GM18502 (cell line): ENCODE results near the gene THAP4.

Source experiments
- ATAC-seq: cut with Tn5 transposase; IDR thresholded peaks from one replicate; pipeline ENCODE4 v1.9.1; 2021; ENCODE audit warnings: mild to moderate bottlenecking; ENCODE audit not compliant: unreplicated experiment, poor library complexity

The THAP4 gene

GRCh38 chr2:241553512-241553830 lies 83.5 kb downstream of the THAP4 start:
- ATAC-seq, result no peak

GRCh38 chr2:241551998-241552737 lies 84.8 kb downstream of the THAP4 start:
- no peak for ATAC-seq

GRCh38 chr2:241551599-241551997 lies 85.4 kb downstream of the THAP4 start:
- no peak for ATAC-seq

GRCh38 chr2:241550616-241551580 lies 86.1 kb downstream of the THAP4 start:
- no peak for ATAC-seq

- no peak for ATAC-seq
These were observed 88.5 kb downstream of the THAP4 start for GRCh38 chr2:241548451-241548835.

GRCh38 chr2:241547781-241548450 lies 89.0 kb downstream of the THAP4 start:
- ATAC-seq, result no peak

GRCh38 chr2:241546771-241547498 lies 90.0 kb downstream of the THAP4 start:
- ATAC-seq, result no peak

GRCh38 chr2:241545523-241546473 lies 91.2 kb downstream of the THAP4 start:
- ATAC-seq, result no peak

GRCh38 chr2:241545106-241545505 lies 91.9 kb downstream of the THAP4 start:
- no peak for ATAC-seq

GRCh38 chr2:241542278-241542605 lies 94.7 kb downstream of the THAP4 start:
- ATAC-seq, result no peak

- no peak for ATAC-seq
These were observed 95.2 kb downstream of the THAP4 start for GRCh38 chr2:241541564-241542277.

GRCh38 chr2:241540771-241541561 lies 96.0 kb downstream of the THAP4 start:
- no peak for ATAC-seq

- no peak for ATAC-seq
These were observed 96.6 kb downstream of the THAP4 start for GRCh38 chr2:241540401-241540770.

- ATAC-seq, result no peak
These were observed 97.2 kb downstream of the THAP4 start for GRCh38 chr2:241539616-241540374.

- no peak for ATAC-seq
These were observed 97.9 kb downstream of the THAP4 start for GRCh38 chr2:241538838-241539615.

GRCh38 chr2:241535871-241536655 lies 100.9 kb downstream of the THAP4 start:
- ATAC-seq, result no peak
